Measurements from ENCODE around the gene C2CD5.

C2CD5 gene

DNA sequence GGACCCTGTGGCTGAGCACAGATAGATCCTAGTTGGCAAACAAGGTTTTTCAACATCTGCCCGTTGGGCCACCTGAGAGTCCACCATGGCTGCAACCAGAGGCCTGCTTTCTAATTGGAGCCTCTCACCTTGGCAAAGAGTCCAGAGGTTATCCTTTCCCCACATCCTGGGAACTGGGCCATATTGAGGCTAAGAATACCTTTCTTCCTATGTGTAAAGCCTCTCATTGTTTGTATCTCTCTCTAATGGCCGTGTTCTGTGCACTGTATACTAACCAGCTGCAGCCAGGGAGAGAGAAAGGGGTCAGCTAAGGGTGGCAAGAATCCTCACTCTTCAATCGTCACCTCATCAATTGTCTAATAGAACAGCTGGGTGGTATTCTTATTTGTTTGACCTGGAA lies 130.8 kb downstream of the C2CD5 start:
- no peak for DNase-seq

DNA sequence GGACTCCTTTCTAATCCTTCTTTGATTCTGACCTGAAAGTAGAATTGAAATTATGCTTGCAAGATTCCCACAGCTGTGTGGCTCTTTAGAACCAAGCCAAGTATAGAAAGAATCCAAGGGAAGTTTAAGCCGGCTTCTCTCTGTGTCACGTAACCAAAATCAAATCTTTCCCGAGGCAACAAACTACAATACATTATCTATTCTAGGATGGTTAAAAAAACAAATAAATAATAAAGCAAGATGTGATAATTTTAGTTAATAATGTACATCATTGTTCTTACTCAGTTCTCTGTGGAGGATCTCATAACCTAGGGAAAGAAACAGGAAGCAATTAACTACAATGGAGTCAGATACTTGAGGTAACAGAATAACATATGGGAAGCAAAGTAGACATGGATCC lies 131.8 kb downstream of the C2CD5 start:
- DNase-seq, result no peak

DNA sequence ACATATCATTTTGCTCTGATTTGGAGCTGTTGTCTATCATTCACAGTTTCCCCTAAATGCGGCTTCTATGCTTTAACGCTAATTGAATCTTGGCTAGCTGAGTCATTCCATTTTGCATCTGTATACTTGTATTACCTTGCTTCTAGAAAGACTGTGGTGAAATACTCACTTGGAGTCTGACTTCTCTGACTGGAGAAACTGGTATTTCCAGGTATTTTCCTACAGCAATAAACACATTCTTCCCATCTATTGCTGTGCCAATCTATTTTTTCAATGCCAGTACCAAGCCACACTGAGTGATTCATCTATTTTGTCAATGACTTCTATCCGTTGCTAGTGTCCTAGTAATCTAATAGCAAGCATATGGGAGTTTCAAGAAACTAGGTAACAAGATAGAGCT lies 133.9 kb downstream of the C2CD5 start:
- no peak for DNase-seq

DNA sequence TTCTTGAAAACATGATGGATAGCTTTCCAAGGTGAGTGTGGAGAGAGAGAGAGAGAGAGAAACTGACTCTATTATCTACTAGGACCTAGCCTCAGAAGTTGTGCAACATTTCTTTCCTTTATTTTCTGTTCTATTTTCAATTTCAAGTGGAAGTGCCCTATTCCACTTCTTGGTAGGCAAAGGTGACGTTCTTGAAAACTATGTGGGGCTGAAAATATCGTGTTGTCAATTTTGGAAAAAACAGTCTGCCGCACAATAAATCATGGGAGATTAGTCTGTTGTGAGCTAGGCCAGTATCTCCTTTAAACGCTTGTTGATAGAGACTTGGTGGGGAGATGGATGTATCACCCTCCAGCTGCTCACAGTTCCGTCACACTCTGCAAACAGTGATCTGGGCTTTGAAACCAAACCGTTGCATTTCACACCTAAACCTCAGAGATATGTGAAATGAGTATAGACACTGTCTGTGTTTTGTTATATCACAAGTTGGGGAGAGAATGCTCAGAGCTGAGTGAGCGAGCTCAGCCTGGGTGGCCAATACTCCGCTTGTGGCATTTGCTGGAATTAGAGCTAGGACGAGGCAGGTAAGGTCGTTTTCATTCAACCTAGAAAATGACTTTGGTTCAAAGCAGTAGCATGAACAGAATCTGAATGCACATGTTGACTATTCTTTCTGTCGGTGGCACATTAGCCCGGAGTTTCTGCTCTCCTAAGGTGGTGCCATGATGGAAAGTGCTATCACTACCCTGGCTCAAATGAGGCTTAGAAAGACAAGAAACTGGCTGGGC lies 134.8 kb downstream of the C2CD5 start:
- DNase-seq, result peak; percentile 53

DNA sequence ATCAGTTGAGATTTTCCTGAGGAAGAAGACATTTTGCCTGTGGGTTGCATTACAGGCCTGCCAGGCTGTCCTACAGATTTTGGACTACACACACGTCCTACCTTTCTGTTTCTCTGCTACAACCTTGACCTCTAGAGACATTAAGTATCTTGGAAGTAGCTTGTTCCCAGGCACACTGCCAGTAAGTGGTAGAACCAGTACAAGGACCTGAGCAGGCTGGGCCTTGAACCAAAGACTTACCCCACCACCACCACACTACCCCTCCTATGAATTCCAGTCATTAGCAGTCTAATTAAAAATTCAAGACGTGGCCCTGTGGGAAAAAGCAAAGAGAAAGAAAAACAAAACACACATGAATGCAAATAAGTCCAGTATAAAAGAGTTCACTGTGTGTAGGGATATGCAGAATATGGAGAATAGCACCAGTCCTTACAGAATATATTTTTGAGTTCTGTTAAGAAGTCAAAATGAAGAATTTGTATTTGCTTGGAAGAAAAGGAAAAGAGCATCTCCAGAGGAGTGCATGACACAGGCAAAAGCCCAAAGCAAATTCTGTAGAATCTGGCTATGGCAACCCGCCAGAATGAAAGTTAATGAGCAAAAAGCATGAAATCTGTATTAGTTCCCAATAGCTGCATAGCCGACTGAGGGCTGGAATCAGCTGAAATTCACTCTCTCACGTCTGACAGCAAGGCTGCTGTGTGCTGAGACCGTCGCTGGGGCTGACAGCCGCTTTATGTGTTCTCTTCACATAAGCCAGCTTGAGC lies 135.5 kb downstream of the C2CD5 start:
- no peak for DNase-seq

DNA sequence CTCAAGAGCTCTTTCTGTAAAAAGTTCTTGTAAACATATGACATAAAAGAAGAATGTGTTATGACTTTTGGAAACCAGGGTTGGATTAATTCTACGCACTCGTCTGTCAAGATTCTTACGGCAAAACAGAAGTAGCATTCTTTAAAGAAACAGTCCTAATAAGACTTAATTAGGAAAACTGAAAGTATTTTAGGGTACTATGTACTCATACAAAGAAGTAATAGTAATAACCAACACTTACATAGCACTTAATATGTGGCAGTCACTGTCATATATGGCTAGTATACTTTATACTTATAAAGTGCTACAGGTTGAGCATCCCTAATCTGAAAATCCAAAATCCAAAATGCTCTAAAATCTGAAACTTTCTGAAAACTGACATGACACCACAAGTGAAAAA lies 136.9 kb downstream of the C2CD5 start:
- no peak for DNase-seq

DNA sequence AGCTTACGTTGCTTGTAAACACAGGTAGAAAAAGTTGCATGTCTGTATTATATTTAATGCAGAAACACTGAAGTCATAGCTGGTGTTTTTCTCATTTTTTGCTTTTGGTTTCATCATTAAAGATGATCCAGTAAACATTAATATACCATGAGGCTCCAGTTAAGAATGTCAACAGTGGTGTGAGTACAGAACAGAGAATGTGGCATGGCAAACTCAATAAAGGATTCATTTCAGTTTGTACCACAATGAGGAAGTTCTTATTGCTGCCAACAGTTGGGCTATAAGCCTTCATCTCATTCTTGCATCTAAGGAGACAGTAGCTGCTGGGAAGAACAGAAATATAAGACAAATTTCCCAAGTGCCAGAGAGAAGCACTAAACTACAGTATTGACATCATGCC lies 137.7 kb downstream of the C2CD5 start:
- DNase-seq, result no peak

DNA sequence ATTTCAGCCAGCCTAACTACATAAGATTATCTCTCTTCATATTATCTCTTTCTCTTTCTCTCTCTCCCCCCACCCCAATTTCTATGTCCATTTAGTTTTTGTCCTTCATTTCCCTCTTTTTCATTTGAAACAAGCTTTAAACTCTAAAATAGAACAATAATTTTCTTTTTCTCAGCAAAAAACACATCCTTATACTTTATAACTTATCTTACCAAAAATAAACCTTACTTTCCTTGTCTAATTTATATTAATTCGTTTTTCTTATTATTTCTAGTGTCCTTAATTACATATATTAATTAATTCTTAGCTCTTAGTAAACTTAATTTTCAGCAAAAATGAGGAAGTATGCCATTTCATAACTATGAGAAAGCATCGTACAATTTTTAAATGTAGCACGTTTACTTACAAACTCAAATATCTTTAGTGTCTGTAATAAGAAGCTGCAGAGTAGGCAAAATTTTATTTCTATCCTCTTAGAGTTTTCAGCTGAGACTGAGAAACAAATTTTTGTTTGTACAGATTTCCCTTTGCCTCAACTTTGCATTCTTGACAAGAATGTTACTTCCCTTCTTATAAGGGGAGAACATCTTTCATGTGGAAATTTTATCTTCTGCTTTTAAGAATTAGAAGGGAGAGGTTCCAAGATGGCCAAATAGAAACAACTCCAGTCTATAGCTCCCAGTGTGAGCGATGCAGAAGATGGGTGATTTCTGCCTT lies 144.7 kb downstream of the C2CD5 start:
- DNase-seq, result no peak

All from CD4-positive, alpha-beta T cell treated with Interleukin-15 for 1 hour (primary cell).